ENCODE data around the gene CCR2. TPM values are rescaled to one million over a fixed set of nuclear protein-coding genes. Genes with fewer than 3 reads are reported as not detected.

CCR2 gene
- total and polyA plus RNA-seq, 2 of the 4 experiments (the other 2 are of a cell fraction): not detected

DNA sequence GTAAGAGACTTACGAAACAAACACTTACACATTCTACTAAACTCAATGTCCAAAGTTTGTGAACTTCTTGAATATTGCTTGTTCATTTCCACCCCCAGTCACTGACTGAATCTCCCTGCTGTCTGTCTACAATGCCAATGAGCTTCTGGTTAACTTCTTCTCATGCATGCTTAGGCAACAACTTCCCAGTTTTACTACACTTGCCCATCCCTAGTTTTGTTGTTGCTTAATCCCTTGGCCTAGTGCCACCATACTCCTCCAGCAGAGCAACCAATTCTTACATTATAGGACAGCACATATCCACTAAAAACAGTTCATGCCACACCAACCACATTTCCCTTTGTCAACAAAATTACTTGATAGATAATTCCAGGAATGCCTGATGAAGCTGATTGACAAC, 40.9 kb upstream of the CCR2 start:
- in situ Hi-C loops (cut with MboI; ENCODE audit: low sequenced_read_pairs) (no loop called here), intact Hi-C loops (cut with micrococcal nuclease) (no loop called here), dilution Hi-C loops (cut with HindIII; ENCODE audit: low sequenced_read_pairs, unreplicated experiment) (no loop called here)
- WGBS, 2 experiments (ENCODE audit: extremely low coverage in 2 of 2, insufficient read length in 1 of 2): no CpG with 5 or more reads among the region's 1 CpG
- Histone ChIP-seq H3K4ac (ENCODE audit: low read depth, low read length) (no peak overlapping the region), H3K9me3 (ENCODE audit: control insufficient read depth, insufficient read depth, low read length) (no peaks in the 10 kb centered on the region; the same call in 1 of the 2 replicates), H3K4me2 (ENCODE audit: low read depth, low read length) (no peak overlapping the region), H2AK5ac (ENCODE audit: low read depth, low read length) (no peak overlapping the region), H2BK5ac (ENCODE audit: low read depth, low read length, poor library complexity, severe bottlenecking) (no peak overlapping the region), H2BK15ac (ENCODE audit: low read depth, low read length) (no peak overlapping the region), H3K56ac (ENCODE audit: extremely low read depth, insufficient read depth, low read length) (no peak overlapping the region), H2BK20ac (ENCODE audit: low read depth, low read length) (no peak overlapping the region), H3K4me1 (ENCODE audit: control insufficient read depth, insufficient read depth, low read length) (no peaks in the 10 kb centered on the region), H2AK9ac (replicated peaks; ENCODE audit: low read depth, low read length, poor library complexity) (no peak overlapping the region), H3K18ac (ENCODE audit: low read depth, low read length) (no peak overlapping the region), H3K23ac (ENCODE audit: low read depth, low read length) (no peak overlapping the region), H3K79me1 (ENCODE audit: low read depth in 1 of 2, low read length in 2 of 2) (no peaks in the 10 kb centered on the region), H3K4me3 (ENCODE audit: insufficient read depth, low read depth, low read length) (no peak overlapping the region), H2AFZ (replicated peaks; ENCODE audit: low read length, poor library complexity) (no peak overlapping the region), H3K9me1 (ENCODE audit: insufficient read depth, low read length) (no peaks in the 10 kb centered on the region), H4K20me1 (ENCODE audit: insufficient read depth, low read length) (no peaks in the 10 kb centered on the region), H3K27ac (ENCODE audit: insufficient read depth, low read length) (no peak overlapping the region), H3K14ac (replicated peaks; ENCODE audit: low read depth, low read length) (no peak overlapping the region), H3K9ac (ENCODE audit: low read depth, low read length) (no peak overlapping the region), H2BK120ac (ENCODE audit: low read depth, low read length) (no peak overlapping the region), H4K91ac (ENCODE audit: insufficient read depth, low read depth, low read length) (no peak overlapping the region), H3K27me3 (ENCODE audit: control insufficient read depth, insufficient read depth, low read length) (peaks cover 11% of the 10 kb centered on the region), H4K5ac (ENCODE audit: low read depth, low read length) (no peak overlapping the region), H4K8ac (ENCODE audit: low read depth in 2 of 2, low read length in 2 of 2) (no peak overlapping the region), H3K36me3 (ENCODE audit: control insufficient read depth, insufficient read depth, low read length) (no peaks in the 10 kb centered on the region)
- ChIA-PET CTCF (no interaction called here), POLR2A (ENCODE audit: unreplicated experiment) (no interaction called here)
- ATAC-seq (ENCODE audit: low read depth): no peak
- TF ChIP-seq POLR2A (IDR thresholded peaks at IDR 0.05; ENCODE audit: low read depth, low read length): no peak
- TF ChIP-seq CEBPB (IDR thresholded peaks at IDR 0.05; ENCODE audit: low read depth, low read length): no peak
- no peak for TF ChIP-seq SMC3 (IDR thresholded peaks at IDR 0.05; ENCODE audit: low read depth, low read length)
- no peak for TF ChIP-seq RAD21 (IDR thresholded peaks at IDR 0.05; ENCODE audit: low read length)
- TF ChIP-seq FOS (IDR thresholded peaks at IDR 0.05; ENCODE audit: low read depth, low read length): no peak
- no peak for TF ChIP-seq RCOR1 (IDR thresholded peaks at IDR 0.05; ENCODE audit: insufficient replicate concordance, low read length)
- TF ChIP-seq CHD1 (IDR thresholded peaks at IDR 0.05; ENCODE audit: low read depth, low read length): no peak
- no peak for TF ChIP-seq NFE2L2 (IDR thresholded peaks at IDR 0.05; ENCODE audit: low read depth, low read length)
- no peak for TF ChIP-seq MAFK (IDR thresholded peaks at IDR 0.05; ENCODE audit: low read depth, low read length)
- TF ChIP-seq, protein P1, sequence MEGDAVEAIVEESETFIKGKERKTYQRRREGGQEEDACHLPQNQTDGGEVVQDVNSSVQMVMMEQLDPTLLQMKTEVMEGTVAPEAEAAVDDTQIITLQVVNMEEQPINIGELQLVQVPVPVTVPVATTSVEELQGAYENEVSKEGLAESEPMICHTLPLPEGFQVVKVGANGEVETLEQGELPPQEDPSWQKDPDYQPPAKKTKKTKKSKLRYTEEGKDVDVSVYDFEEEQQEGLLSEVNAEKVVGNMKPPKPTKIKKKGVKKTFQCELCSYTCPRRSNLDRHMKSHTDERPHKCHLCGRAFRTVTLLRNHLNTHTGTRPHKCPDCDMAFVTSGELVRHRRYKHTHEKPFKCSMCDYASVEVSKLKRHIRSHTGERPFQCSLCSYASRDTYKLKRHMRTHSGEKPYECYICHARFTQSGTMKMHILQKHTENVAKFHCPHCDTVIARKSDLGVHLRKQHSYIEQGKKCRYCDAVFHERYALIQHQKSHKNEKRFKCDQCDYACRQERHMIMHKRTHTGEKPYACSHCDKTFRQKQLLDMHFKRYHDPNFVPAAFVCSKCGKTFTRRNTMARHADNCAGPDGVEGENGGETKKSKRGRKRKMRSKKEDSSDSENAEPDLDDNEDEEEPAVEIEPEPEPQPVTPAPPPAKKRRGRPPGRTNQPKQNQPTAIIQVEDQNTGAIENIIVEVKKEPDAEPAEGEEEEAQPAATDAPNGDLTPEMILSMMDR (conservative IDR thresholded peaks at IDR 0.05; ENCODE audit: low read depth, low read length): no peak
- no peak for TF ChIP-seq MXI1 (IDR thresholded peaks at IDR 0.05; ENCODE audit: borderline replicate concordance, low read depth, low read length)
- no peak for DNase-seq
- no TSS peak for BruUV-seq (replicated peaks)
